RWPE2 (cell line): ENCODE data around the gene PTCD3.

Experiments
- ATAC-seq: fragments of 200-7000 bp; cut with Tn5 transposase; 3 replicates; pipeline ENCODE4 v1.9.1; 2021; ENCODE audit warnings: low read depth
- DNase-seq: peaks from one replicate; pipeline ENCODE4 v3.0.0-alpha.2; 2020; ENCODE audit warnings: low spot score
- H3K27ac ChIP-seq: fragments of 450-650 bp; 2 replicates; pipeline ENCODE4 v1.5.1; 2017; ENCODE audit warnings: mild to moderate bottlenecking; ENCODE audit not compliant: poor library complexity, severe bottlenecking
- H3K27me3 ChIP-seq: fragments of 250-450 bp; sonication (Bioruptor Pico); 2 replicates; pipeline ENCODE4 v1.5.1; 2021; ENCODE audit warnings: mild to moderate bottlenecking, moderate library complexity; ENCODE audit not compliant: insufficient read depth, poor library complexity, severe bottlenecking
- H3K36me3 ChIP-seq: fragments of 250-450 bp; sonication (Bioruptor Pico); 2 replicates; pipeline ENCODE4 v1.5.1; 2020; ENCODE audit warnings: low read depth, mild to moderate bottlenecking, moderate library complexity
- H3K4me1 ChIP-seq: fragments of 250-450 bp; sonication (Bioruptor Pico); 2 replicates; pipeline ENCODE4 v1.5.1; 2021; ENCODE audit warnings: mild to moderate bottlenecking, moderate library complexity; ENCODE audit not compliant: insufficient read depth, poor library complexity, severe bottlenecking
- H3K4me3 ChIP-seq: fragments of 250-450 bp; sonication (Bioruptor Pico); 2 replicates; pipeline ENCODE4 v1.5.1; 2021; ENCODE audit warnings: mild to moderate bottlenecking, moderate library complexity; ENCODE audit not compliant: severe bottlenecking
- H3K9me3 ChIP-seq: fragments of 250-450 bp; sonication (Bioruptor Pico); 2 replicates; pipeline ENCODE4 v1.5.1; 2021; ENCODE audit warnings: mild to moderate bottlenecking, moderate library complexity; ENCODE audit not compliant: severe bottlenecking
- CTCF ChIP-seq: fragments of 450-650 bp; IDR thresholded peaks from one replicate; pipeline ENCODE4 v1.5.1; 2017; ENCODE audit warnings: mild to moderate bottlenecking, moderate library complexity; ENCODE audit not compliant: poor library complexity, severe bottlenecking

The PTCD3 gene

GRCh38 chr2:86065512-86065911 is 40.5 kb upstream of the PTCD3 start:
- no peak overlapping the region for H3K4me3 ChIP-seq
- ATAC-seq (no peak), DNase-seq (no peak)
- H3K36me3 ChIP-seq: peaks cover 97% of the 10 kb centered on the region
- H3K27me3 ChIP-seq: no peaks in the 10 kb centered on the region
- no peak for TF ChIP-seq CTCF
- no peak overlapping the region for H3K27ac ChIP-seq
- no peaks in the 10 kb centered on the region for H3K9me3 ChIP-seq
- peaks cover 12% of the 10 kb centered on the region for H3K4me1 ChIP-seq

GRCh38 chr2:86066007-86066578 is 39.9 kb upstream of the PTCD3 start:
- no peak for TF ChIP-seq CTCF
- H3K36me3 ChIP-seq: peaks cover 96% of the 10 kb centered on the region
- no peaks in the 10 kb centered on the region for H3K27me3 ChIP-seq
- no peak for ATAC-seq
- no peak overlapping the region for H3K4me3 ChIP-seq
- no peak overlapping the region for H3K27ac ChIP-seq
- no peak for DNase-seq
- H3K9me3 ChIP-seq: no peaks in the 10 kb centered on the region
- H3K4me1 ChIP-seq: peaks cover 12% of the 10 kb centered on the region

GRCh38 chr2:86066915-86067314 is 39.1 kb upstream of the PTCD3 start:
- Histone ChIP-seq H3K36me3 (peaks cover 95% of the 10 kb centered on the region), H3K27ac (no peak overlapping the region), H3K4me3 (no peak overlapping the region), H3K27me3 (no peaks in the 10 kb centered on the region), H3K9me3 (no peaks in the 10 kb centered on the region), H3K4me1 (peaks cover 9% of the 10 kb centered on the region)
- ATAC-seq: no peak
- no peak for DNase-seq
- no peak for TF ChIP-seq CTCF

- DNase-seq: no peak
- ATAC-seq: no peak
- no peak for TF ChIP-seq CTCF
- Histone ChIP-seq H3K27me3 (no peaks in the 10 kb centered on the region), H3K4me1 (no peaks in the 10 kb centered on the region), H3K36me3 (peaks cover 89% of the 10 kb centered on the region), H3K9me3 (no peaks in the 10 kb centered on the region), H3K4me3 (no peak overlapping the region), H3K27ac (no peak overlapping the region)
These were observed 37.9 kb upstream of the PTCD3 start for GRCh38 chr2:86068136-86068588.

- no peaks in the 10 kb centered on the region for H3K27me3 ChIP-seq
- H3K36me3 ChIP-seq: peaks cover 87% of the 10 kb centered on the region
- no peak overlapping the region for H3K27ac ChIP-seq
- no peak overlapping the region for H3K4me3 ChIP-seq
- no peaks in the 10 kb centered on the region for H3K4me1 ChIP-seq
- no peak for TF ChIP-seq CTCF
- DNase-seq: no peak
- ATAC-seq: no peak
- H3K9me3 ChIP-seq: no peaks in the 10 kb centered on the region
These were observed 37.4 kb upstream of the PTCD3 start for GRCh38 chr2:86068648-86069047.
